ENCODE measurements around the gene WDR89.

Gene WDR89

GRCh38 chr14:63644741-63645140, 3.1 kb upstream of the WDR89 start:
- H2AFZ ChIP-seq (ENCODE audit: low read depth, low read length, severe bottlenecking) = no peak overlapping the region
- TF ChIP-seq EZH2phosphoT487 (conservative IDR thresholded peaks at IDR 0.05; ENCODE audit: low read length) (no peak), CTCF (IDR thresholded peaks at IDR 0.05; ENCODE audit: insufficient read depth, low read length, poor library complexity, severe bottlenecking) (no peak)
- H3K36me3 ChIP-seq (ENCODE audit: low read length) = no peaks in the 10 kb centered on the region
- no peaks in the 10 kb centered on the region for H3K9me3 ChIP-seq (ENCODE audit: insufficient read depth, low read length)
- no peak overlapping the region for H3K27ac ChIP-seq (ENCODE audit: low read depth, low read length)
- H3K27me3 ChIP-seq (ENCODE audit: low read length) = no peaks in the 10 kb centered on the region
- H3K9me2 ChIP-seq (replicated peaks; ENCODE audit: insufficient read depth, low read length) = no peaks in the 10 kb centered on the region
- no peak overlapping the region for H3K9ac ChIP-seq (ENCODE audit: low read length)
- H3K4me3 ChIP-seq (ENCODE audit: insufficient read depth, low read length, poor library complexity, severe bottlenecking) = no peak overlapping the region
- H3K4me2 ChIP-seq (ENCODE audit: low read depth, low read length, poor library complexity, severe bottlenecking) = no peak overlapping the region
- no peaks in the 10 kb centered on the region for H4K20me1 ChIP-seq (ENCODE audit: low read depth, low read length)
- peaks cover 14% of the 10 kb centered on the region for H3K79me2 ChIP-seq (ENCODE audit: insufficient read depth, low read length)
- H3F3A ChIP-seq (ENCODE audit: insufficient read depth) = peaks cover 21% of the 10 kb centered on the region

- Histone ChIP-seq H3K4me3 (ENCODE audit: insufficient read depth, low read length, poor library complexity, severe bottlenecking) (peak overlapping the region; percentile 75), H3K4me2 (ENCODE audit: low read depth, low read length, poor library complexity, severe bottlenecking) (peak overlapping the region; percentile 91), H3K79me2 (ENCODE audit: insufficient read depth, low read length) (peaks cover 34% of the 10 kb centered on the region), H2AFZ (ENCODE audit: low read depth, low read length, severe bottlenecking) (peak overlapping the region; percentile 38), H3K36me3 (ENCODE audit: low read length) (no peaks in the 10 kb centered on the region), H4K20me1 (ENCODE audit: low read depth, low read length) (no peaks in the 10 kb centered on the region), H3K27ac (ENCODE audit: low read depth, low read length) (peak overlapping the region; percentile 89), H3K9ac (ENCODE audit: low read length) (peak overlapping the region; percentile 62), H3F3A (ENCODE audit: insufficient read depth) (peaks cover 35% of the 10 kb centered on the region), H3K9me3 (ENCODE audit: insufficient read depth, low read length) (no peaks in the 10 kb centered on the region), H3K9me2 (replicated peaks; ENCODE audit: insufficient read depth, low read length) (no peaks in the 10 kb centered on the region), H3K27me3 (ENCODE audit: low read length) (no peaks in the 10 kb centered on the region)
- no peak for TF ChIP-seq EZH2phosphoT487 (conservative IDR thresholded peaks at IDR 0.05; ENCODE audit: low read length)
- TF ChIP-seq CTCF (IDR thresholded peaks at IDR 0.05; ENCODE audit: insufficient read depth, low read length, poor library complexity, severe bottlenecking) = no peak
These were observed 1.1 kb upstream of the WDR89 start for GRCh38 chr14:63642656-63643382.

GRCh38 chr14:63642229-63642611, 549 bp upstream of the WDR89 start:
- no peaks in the 10 kb centered on the region for H3K36me3 ChIP-seq (ENCODE audit: low read length)
- H3K4me2 ChIP-seq (ENCODE audit: low read depth, low read length, poor library complexity, severe bottlenecking) = peak overlapping the region; percentile 91
- peak overlapping the region; percentile 69 for H2AFZ ChIP-seq (ENCODE audit: low read depth, low read length, severe bottlenecking)
- peaks cover 40% of the 10 kb centered on the region for H3K79me2 ChIP-seq (ENCODE audit: insufficient read depth, low read length)
- H3K27ac ChIP-seq (ENCODE audit: low read depth, low read length) = peak overlapping the region; percentile 89
- peaks cover 35% of the 10 kb centered on the region for H3F3A ChIP-seq (ENCODE audit: insufficient read depth)
- H3K9me2 ChIP-seq (replicated peaks; ENCODE audit: insufficient read depth, low read length) = no peaks in the 10 kb centered on the region
- no peaks in the 10 kb centered on the region for H3K27me3 ChIP-seq (ENCODE audit: low read length)
- peak overlapping the region; percentile 75 for H3K4me3 ChIP-seq (ENCODE audit: insufficient read depth, low read length, poor library complexity, severe bottlenecking)
- H3K9ac ChIP-seq (ENCODE audit: low read length) = peak overlapping the region; percentile 62
- H3K9me3 ChIP-seq (ENCODE audit: insufficient read depth, low read length) = no peaks in the 10 kb centered on the region
- TF ChIP-seq EZH2phosphoT487 (conservative IDR thresholded peaks at IDR 0.05; ENCODE audit: low read length) (no peak), CTCF (IDR thresholded peaks at IDR 0.05; ENCODE audit: insufficient read depth, low read length, poor library complexity, severe bottlenecking) (no peak)
- no peaks in the 10 kb centered on the region for H4K20me1 ChIP-seq (ENCODE audit: low read depth, low read length)
